Measurements from ENCODE around the gene IQUB.

The IQUB gene

DNA sequence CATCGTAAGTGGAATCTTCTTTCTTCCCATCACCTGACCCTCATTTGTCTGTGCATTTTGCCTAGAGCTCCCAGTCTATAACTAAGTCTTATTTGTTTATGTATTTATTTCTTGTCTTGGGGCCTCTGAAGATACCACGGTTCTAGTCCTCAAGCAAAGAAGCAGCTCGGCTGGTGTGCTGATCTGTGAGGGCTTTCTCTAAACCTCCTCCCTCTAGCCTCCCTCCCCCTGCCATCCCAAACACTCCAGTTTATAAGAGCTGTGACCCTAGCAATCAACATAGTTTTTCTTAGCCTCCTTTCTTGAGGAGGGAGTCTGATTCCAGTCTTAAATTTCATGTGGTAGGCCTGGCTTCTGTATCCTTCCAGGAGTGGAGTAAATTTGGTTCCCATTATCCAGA is 38.9 kb upstream of the IQUB start:
- TF ChIP-seq, protein P1, sequence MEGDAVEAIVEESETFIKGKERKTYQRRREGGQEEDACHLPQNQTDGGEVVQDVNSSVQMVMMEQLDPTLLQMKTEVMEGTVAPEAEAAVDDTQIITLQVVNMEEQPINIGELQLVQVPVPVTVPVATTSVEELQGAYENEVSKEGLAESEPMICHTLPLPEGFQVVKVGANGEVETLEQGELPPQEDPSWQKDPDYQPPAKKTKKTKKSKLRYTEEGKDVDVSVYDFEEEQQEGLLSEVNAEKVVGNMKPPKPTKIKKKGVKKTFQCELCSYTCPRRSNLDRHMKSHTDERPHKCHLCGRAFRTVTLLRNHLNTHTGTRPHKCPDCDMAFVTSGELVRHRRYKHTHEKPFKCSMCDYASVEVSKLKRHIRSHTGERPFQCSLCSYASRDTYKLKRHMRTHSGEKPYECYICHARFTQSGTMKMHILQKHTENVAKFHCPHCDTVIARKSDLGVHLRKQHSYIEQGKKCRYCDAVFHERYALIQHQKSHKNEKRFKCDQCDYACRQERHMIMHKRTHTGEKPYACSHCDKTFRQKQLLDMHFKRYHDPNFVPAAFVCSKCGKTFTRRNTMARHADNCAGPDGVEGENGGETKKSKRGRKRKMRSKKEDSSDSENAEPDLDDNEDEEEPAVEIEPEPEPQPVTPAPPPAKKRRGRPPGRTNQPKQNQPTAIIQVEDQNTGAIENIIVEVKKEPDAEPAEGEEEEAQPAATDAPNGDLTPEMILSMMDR (IDR thresholded peaks at IDR 0.05) = no peak
- DNase-seq (ENCODE audit: low spot score) = no peak
- no peak overlapping the region for H3K27ac ChIP-seq
- no peak overlapping the region for H3K4me3 ChIP-seq

DNA sequence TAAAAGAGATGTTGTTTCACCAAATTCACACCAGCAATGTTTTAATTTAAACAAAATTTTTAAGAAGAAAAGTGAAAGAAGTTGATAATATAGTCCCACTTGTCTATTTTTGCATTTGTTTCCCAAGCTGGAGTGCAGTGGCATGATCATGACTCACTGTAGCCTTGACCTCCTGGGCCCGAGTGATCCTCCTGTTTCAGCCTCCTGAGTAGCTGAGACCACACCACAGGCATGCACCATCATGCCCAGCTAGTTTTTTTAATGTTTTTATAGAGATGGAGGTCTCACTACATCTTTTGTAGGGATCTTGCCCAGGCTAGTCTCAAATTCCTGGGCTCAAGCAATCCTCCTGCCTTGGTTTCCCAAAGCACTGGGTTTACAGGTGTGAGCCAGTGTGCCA is 37.3 kb upstream of the IQUB start:
- TF ChIP-seq, protein P1 (IDR thresholded peaks at IDR 0.05) = no peak
- Histone ChIP-seq H3K4me3 (no peak overlapping the region), H3K27ac (no peak overlapping the region)
- DNase-seq (ENCODE audit: low spot score) = no peak

DNA sequence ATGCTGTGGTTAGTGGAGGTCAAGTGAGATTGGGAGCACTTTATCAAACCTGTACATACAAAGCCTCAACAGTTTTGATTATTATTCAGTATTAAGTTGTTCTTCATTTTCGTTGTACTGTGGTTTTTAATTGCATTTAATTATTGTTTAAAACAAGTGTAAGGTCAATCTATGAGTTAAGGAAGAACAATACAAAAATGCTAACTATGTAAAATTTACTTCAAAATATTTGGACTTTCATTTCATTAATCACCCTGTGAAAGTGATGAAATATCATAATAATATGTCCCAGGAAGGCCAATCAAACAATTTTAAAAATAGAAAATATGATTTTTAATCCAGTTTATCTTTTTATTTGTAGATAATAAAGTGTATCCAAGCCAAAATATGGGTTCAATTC is 36.8 kb upstream of the IQUB start:
- no peak overlapping the region for H3K4me3 ChIP-seq
- TF ChIP-seq, protein P1 (IDR thresholded peaks at IDR 0.05) = no peak
- DNase-seq (ENCODE audit: low spot score) = no peak

DNA sequence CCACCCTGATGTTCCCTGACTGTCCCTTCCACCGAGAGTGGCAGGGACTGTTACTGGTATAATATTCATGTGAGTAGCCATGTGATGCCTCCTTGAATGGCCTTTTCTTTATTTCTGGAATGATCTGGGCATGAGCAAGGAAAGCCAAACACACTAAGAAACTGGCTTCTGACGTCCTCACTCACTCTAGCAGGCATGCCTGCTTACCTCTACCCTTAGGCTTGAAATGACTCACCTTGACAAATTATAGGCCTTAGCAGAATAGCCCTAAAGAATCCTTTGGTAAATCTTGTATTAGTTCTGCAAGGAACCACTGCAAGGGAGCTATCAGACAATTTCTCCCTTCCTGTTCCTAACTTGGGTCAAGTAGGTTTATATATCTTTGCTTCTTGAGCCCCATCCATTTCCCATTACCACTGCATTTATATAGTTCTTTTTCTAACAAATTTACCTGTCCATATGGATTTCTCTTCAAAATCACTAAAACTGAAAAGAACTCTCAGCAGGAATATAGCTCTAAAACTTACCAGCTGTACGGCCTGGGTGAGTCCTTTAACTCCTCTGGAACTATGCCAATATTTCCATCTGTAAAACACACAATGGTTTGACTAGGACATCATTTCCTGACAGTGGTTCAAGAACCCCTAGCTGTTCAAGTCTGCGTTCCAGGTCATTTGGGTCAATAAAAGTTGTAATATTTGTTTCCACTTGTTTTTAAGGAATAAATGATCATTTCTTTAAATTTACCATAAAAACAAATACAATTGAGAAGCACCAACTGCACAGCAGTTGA is 36.2 kb upstream of the IQUB start:
- no peak for DNase-seq (ENCODE audit: low spot score)
- Histone ChIP-seq H3K4me3 (no peak overlapping the region), H3K27ac (no peak overlapping the region)
- TF ChIP-seq, protein P1 (IDR thresholded peaks at IDR 0.05) = no peak

More for the DNA sequence above, 36.8 kb upstream of the IQUB start:
- H3K27ac ChIP-seq = no peak overlapping the region

DNA sequence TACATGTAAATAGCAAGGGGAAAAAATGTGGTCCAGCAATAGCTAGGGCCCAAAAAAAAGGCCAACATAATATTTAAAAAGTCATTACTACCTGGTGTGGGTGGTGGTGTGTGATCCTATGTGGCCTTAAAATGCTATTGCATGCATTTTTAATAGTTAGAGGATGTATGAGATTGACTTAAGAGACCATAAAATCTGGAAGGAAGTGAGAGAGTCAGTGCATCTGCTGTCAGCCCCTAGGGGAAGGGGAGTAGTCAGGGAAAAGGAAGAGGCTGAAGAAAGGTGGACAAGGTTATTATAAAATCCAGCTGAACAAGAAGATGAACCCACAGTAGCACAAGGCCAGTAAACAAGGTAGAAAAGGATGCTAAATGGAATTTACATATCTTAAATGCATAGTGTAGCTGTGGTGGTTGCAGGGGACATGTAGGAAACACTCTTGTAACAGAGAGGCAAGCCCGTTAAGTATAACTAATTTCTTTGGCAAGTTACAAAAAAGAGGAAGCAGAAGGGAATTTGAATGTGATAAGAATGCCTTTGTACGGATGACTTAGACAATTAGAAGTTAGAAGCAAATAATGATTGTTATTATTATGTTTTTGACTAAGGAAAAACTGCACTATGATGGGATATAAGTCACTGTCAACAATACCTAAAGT is 35.1 kb upstream of the IQUB start:
- TF ChIP-seq, protein P1 (IDR thresholded peaks at IDR 0.05) = no peak
- no peak for DNase-seq (ENCODE audit: low spot score)
- H3K4me3 ChIP-seq = no peak overlapping the region
- H3K27ac ChIP-seq = no peak overlapping the region

DNA sequence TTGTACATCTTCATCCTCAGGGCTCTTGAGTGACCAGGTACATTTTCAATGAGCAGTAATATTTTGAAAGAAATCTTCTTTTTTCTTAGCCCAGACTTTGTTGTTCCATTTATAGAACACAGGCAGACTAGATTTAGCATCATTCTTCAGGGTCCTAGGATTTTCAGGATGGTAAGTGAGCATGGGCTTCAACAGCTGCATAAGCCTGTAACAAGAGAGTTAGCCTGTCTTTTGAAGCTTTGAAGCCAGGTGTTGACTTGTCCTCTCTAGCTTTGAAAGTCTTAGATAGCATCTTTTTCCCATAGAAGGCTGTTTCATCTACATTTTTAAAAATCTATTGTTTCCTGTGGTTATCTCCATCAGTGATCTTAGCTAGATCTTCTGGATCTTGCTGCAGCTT is 27.7 kb upstream of the IQUB start:
- H3K4me3 ChIP-seq = no peak overlapping the region
- DNase-seq (ENCODE audit: low spot score) = no peak
- H3K27ac ChIP-seq = no peak overlapping the region
- TF ChIP-seq, protein P1 (IDR thresholded peaks at IDR 0.05) = no peak

Measured in coronary artery (tissue), 2 donors.